ENCODE results near the gene CDC42BPB. TPM values are rescaled to one million over a fixed set of nuclear protein-coding genes. Genes with fewer than 3 reads are reported as not detected.

Gene CDC42BPB
- total RNA-seq, 4 donors from 2014 or later, result 85.3 to 174 (median 101) TPM

DNA sequence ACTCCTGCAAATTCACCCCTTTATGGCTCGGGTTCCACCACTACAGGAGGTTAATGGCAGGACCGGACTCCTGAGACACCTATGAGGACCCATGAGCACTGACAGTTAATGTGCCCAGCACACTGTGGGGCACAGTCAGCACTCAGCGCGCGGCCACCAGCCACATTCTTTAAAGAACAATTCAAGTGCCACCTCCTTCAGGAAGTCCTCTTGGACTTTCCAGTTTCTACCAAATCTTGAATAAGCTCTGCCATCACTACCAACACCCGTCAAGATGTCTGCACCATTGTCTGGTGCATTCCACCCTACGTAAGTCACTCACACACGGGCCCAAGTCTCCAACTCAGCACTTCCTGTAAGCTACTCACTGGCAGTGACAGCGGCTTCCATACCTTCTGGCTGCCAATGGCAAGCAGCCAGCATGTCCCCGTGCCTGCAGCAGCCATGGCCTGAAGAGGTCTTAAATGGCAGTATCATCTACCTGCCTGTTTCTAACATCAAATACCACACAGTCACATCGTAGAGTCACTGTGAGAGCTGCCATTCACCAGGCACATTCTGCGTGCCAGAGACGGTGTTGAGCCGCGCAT is 48.5 kb downstream of the CDC42BPB start:
- no peak for TF ChIP-seq POLR2A (IDR thresholded peaks at IDR 0.05)
- TF ChIP-seq, protein P1, sequence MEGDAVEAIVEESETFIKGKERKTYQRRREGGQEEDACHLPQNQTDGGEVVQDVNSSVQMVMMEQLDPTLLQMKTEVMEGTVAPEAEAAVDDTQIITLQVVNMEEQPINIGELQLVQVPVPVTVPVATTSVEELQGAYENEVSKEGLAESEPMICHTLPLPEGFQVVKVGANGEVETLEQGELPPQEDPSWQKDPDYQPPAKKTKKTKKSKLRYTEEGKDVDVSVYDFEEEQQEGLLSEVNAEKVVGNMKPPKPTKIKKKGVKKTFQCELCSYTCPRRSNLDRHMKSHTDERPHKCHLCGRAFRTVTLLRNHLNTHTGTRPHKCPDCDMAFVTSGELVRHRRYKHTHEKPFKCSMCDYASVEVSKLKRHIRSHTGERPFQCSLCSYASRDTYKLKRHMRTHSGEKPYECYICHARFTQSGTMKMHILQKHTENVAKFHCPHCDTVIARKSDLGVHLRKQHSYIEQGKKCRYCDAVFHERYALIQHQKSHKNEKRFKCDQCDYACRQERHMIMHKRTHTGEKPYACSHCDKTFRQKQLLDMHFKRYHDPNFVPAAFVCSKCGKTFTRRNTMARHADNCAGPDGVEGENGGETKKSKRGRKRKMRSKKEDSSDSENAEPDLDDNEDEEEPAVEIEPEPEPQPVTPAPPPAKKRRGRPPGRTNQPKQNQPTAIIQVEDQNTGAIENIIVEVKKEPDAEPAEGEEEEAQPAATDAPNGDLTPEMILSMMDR (IDR thresholded peaks at IDR 0.05), result no peak
- no peak for DNase-seq (ENCODE audit: low spot score in 2 of 2)
- no peak overlapping the region for H3K4me3 ChIP-seq (ENCODE audit: low read depth, poor library complexity, severe bottlenecking)
- intact Hi-C loops (cut with DNase I; ENCODE audit: low total_unique reads), result no loop called here
- 85% methylated on average over 15 of the region's 15 CpGs for WGBS, 2 donors

DNA sequence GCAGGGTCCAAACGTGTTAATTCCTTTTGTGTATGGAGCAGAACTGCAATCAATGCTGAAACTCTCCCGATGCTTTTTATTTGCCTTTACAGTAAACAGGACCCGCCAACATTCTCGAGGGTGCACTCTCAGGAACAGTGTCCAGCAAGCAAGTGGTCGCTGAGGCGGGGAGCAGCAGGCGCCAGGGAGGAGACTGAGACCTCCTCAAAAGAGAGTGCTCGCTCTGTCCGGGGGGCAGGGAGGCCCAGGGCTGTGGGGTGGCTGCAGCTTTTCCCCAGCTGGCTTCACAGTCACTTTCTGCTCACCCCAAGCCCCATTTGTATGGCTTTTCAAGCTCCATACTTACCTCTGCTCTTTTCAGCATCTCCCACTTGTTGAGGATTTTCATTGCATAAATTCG is 49.2 kb downstream of the CDC42BPB start:
- no peak for DNase-seq (ENCODE audit: low spot score in 2 of 2)
- no peak overlapping the region for H3K4me3 ChIP-seq (ENCODE audit: low read depth, poor library complexity, severe bottlenecking)
- 89 to 93% methylated on average over 10 of the region's 10 CpGs for WGBS, 2 donors
- no peak for TF ChIP-seq POLR2A (IDR thresholded peaks at IDR 0.05)
- TF ChIP-seq, protein P1 (IDR thresholded peaks at IDR 0.05), result no peak
- intact Hi-C loops (cut with DNase I; ENCODE audit: low total_unique reads), result no loop called here

DNA sequence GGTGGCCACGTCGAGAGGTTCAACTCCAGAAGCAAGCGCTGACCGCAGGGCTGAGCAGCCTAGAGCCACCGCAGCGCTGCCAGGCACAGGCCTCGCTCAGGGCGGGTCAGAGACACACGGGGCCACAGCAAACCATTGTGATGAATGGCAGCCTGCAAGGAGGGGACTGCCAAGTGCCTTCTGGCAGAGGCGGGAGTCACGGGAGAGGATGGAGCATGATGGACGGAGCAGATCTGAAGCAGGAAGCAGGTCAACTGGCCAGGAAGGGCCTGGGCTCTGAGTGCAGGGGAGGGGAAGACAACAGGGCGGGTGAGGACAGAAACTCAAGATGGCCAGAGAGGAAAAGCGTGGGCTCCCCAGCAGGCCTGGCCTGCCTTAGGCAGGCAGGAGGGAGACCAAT is 49.8 kb downstream of the CDC42BPB start:
- TF ChIP-seq POLR2A (IDR thresholded peaks at IDR 0.05), result no peak
- intact Hi-C loops (cut with DNase I; ENCODE audit: low total_unique reads), result no loop called here
- no peak overlapping the region for H3K4me3 ChIP-seq (ENCODE audit: low read depth, poor library complexity, severe bottlenecking)
- no peak for DNase-seq (ENCODE audit: low spot score in 2 of 2)
- 78 to 88% methylated on average over 14 of the region's 14 CpGs for WGBS, 2 donors

DNA sequence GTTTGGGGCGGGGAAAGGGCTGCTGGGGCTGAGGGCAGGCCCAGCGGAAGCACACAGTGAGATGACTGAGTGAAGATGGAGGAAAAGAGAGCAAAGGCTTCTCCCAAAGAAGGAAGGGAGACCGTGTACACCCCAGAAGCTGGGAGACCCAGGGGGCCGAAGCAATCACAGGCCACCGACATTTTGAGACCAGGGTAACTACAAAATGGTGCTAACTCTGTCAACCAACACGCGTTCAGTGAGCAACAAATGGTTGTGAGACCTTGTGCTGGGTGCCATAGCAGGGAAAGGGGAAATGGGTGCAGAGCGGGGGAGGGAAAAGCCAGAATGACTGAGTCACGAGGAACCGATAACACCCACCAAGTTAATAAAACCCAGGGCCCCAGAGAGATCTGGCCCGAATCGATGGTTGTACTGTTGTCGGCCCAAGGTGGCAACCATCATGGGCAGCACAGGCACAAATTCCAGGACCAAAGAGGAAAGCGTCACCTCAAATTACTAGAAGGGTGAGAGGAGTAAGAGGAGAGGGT is 50.3 kb downstream of the CDC42BPB start:
- DNase-seq (ENCODE audit: low spot score in 2 of 2), result no peak
- TF ChIP-seq, protein P1 (IDR thresholded peaks at IDR 0.05), result no peak
- no peak for TF ChIP-seq POLR2A (IDR thresholded peaks at IDR 0.05)
- intact Hi-C loops (cut with DNase I; ENCODE audit: low total_unique reads), result no loop called here
- 96 to 98% methylated on average over 14 of the region's 14 CpGs for WGBS, 2 donors
- no peak overlapping the region for H3K4me3 ChIP-seq (ENCODE audit: low read depth, poor library complexity, severe bottlenecking)

DNA sequence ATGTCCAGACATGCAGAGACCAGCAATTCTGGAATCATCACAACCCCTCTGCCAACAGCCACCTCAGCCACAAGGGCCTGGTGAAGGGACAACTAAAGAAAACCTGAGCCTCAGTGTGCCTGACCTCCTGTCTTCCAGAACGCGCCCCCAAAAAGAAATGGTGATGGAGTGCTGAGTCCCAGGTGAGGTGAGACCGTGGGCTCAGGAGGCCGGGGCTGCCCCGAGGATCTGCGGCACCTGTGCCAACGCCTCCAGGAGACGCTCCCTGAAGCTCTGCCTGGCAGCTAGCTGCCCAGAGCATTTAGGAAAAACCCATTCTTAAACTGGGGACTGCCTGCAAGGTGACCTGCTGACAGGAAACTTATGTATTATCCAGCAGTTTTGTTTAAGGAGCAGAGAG is 51.2 kb downstream of the CDC42BPB start:
- H3K4me3 ChIP-seq (ENCODE audit: low read depth, poor library complexity, severe bottlenecking), result no peak overlapping the region
- 90 to 94% methylated on average over 8 of the region's 8 CpGs for WGBS, 2 donors
- DNase-seq (ENCODE audit: low spot score in 2 of 2), result no peak
- intact Hi-C loops (cut with DNase I; ENCODE audit: low total_unique reads), result no loop called here
- TF ChIP-seq, protein P1 (IDR thresholded peaks at IDR 0.05), result no peak
- TF ChIP-seq POLR2A (IDR thresholded peaks at IDR 0.05), result no peak

DNA sequence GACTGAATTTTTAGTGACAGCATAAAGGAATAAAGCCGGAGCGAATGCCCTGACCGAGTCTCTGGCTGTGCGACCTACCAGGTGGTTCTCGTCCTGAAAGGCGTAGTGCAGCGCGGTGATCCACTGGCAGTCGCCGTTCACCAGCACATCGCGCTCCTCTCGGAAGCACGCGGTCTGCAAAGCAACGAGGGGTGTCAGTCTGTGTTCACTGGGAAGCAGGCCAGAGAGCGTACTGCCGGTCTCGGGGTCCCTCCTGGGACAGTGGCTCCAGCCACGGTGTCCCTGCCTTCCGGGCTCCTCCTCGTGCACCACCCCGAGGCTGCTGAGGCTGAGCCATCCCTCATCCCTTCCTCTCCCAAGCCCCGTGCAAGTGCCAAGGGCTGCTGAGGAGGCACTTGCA is 53.5 kb downstream of the CDC42BPB start:
- no peak for DNase-seq (ENCODE audit: low spot score in 2 of 2)
- intact Hi-C loops (cut with DNase I; ENCODE audit: low total_unique reads), result no loop called here
- 89 to 92% methylated on average over 22 to 24 of the region's 24 CpGs for WGBS, 2 donors
- H3K4me3 ChIP-seq (ENCODE audit: low read depth, poor library complexity, severe bottlenecking), result no peak overlapping the region
- TF ChIP-seq POLR2A (IDR thresholded peaks at IDR 0.05), result no peak
- TF ChIP-seq, protein P1 (IDR thresholded peaks at IDR 0.05), result no peak

Measured in lower leg skin (tissue), 4 donors.